HG02973 (cell line): ENCODE data around the gene HSPA1A.

Source experiments
- ATAC-seq: cut with Tn5 transposase; IDR thresholded peaks from one replicate; pipeline ENCODE4 v1.9.1; 2021; ENCODE audit warnings: moderate library complexity; ENCODE audit not compliant: unreplicated experiment

Gene HSPA1A

GRCh38 chr6:31815025-31815838 lies at the start of gene HSPA1A, which contains the start of gene HSPA1L:
Gene HSPA1A (plus strand): TSS chr6:31815543. CDS start chr6:31815757, 214 bp downstream.
Gene HSPA1L (minus strand): TSS chr6:31815283. CDS start chr6:31811972, 3,311 bp downstream.
- no peak for ATAC-seq

- ATAC-seq = no peak
These were observed 49.8 kb upstream of the HSPA1A start for GRCh38 chr6:31765559-31765909.

GRCh38 chr6:31765910-31766794 lies 49.2 kb upstream of the HSPA1A start:
- ATAC-seq = no peak

- no peak for ATAC-seq
These were observed 48.2 kb upstream of the HSPA1A start for GRCh38 chr6:31767096-31767645.

GRCh38 chr6:31768363-31769257 lies 46.7 kb upstream of the HSPA1A start:
- ATAC-seq = no peak

GRCh38 chr6:31769684-31770371 lies 45.5 kb upstream of the HSPA1A start:
- no peak for ATAC-seq

GRCh38 chr6:31770860-31771259 lies 44.5 kb upstream of the HSPA1A start:
- no peak for ATAC-seq

- ATAC-seq = no peak
These were observed 43.4 kb upstream of the HSPA1A start for GRCh38 chr6:31771992-31772358.

- ATAC-seq = no peak
These were observed 40.2 kb upstream of the HSPA1A start for GRCh38 chr6:31775184-31775583.

GRCh38 chr6:31775633-31776484 lies 39.5 kb upstream of the HSPA1A start:
- ATAC-seq = no peak

GRCh38 chr6:31776485-31776988 lies 38.8 kb upstream of the HSPA1A start:
- peak; percentile 9 for ATAC-seq

GRCh38 chr6:31776989-31777666 lies 38.2 kb upstream of the HSPA1A start, which contains the start of gene VWA7:
Gene VWA7 (minus strand): TSS chr6:31777328. CDS start chr6:31776779, 549 bp downstream.
- ATAC-seq = peak; percentile 48

GRCh38 chr6:31777667-31778050 lies 37.7 kb upstream of the HSPA1A start:
- ATAC-seq = no peak

- ATAC-seq = no peak
These were observed 37.1 kb upstream of the HSPA1A start for GRCh38 chr6:31778193-31778592.

GRCh38 chr6:31778999-31779885 lies 36.1 kb upstream of the HSPA1A start:
- no peak for ATAC-seq

GRCh38 chr6:31779908-31780307 lies 35.4 kb upstream of the HSPA1A start:
- no peak for ATAC-seq
